HepG2 (cell line): Measurements from ENCODE around the gene FN1. TPM values are rescaled to one million over a fixed set of nuclear protein-coding genes. Genes with fewer than 3 reads are reported as not detected.

Source experiments
- AKAP8 ChIP-seq: sonication (generic); formaldehyde crosslinking; IDR thresholded peaks from 2 replicates; pipeline ENCODE4 v1.5.1; 2020; ENCODE audit warnings: mild to moderate bottlenecking, missing genetic modification reagents
- CEBPG ChIP-seq: IDR thresholded peaks from 2 replicates; pipeline ENCODE4 v1.6.1; 2016
- DR1 ChIP-seq: sonication (generic); formaldehyde crosslinking; IDR thresholded peaks from 2 replicates; pipeline ENCODE4 v1.8.0; 2021; ENCODE audit warnings: mild to moderate bottlenecking, missing genetic modification reagents, inconsistent platforms
- FOXA3 ChIP-seq: IDR thresholded peaks from 2 replicates; pipeline ENCODE4 v1.6.1; 2016; ENCODE audit warnings: missing genetic modification reagents, missing compliant biosample characterization
- GATAD2A ChIP-seq: IDR thresholded peaks from 2 replicates; pipeline ENCODE4 v1.6.1; 2016
- MEIS1 ChIP-seq: sonication (generic); formaldehyde crosslinking; IDR thresholded peaks from 2 replicates; pipeline ENCODE4 v1.9.0; 2021; ENCODE audit warnings: mild to moderate bottlenecking, missing genetic modification reagents, moderate library complexity, borderline replicate concordance
- ONECUT2 ChIP-seq: sonication (generic); formaldehyde crosslinking; IDR thresholded peaks from 2 replicates; pipeline ENCODE4 v1.4.0; 2020; ENCODE audit warnings: missing genetic modification reagents
- PCBP1 ChIP-seq: fragments of 200-400 bp; formaldehyde crosslinking; IDR thresholded peaks from 2 replicates; pipeline ENCODE4 v1.6.1; 2017; ENCODE audit warnings: mild to moderate bottlenecking, low read depth, low read length, borderline replicate concordance
- POLR2AphosphoS2 ChIP-seq: IDR thresholded peaks from 2 replicates; pipeline ENCODE4 v1.6.1; 2011; ENCODE audit warnings: low read depth, low read length, improper control_type of control experiment
- RXRB ChIP-seq: IDR thresholded peaks from 2 replicates; pipeline ENCODE4 v1.6.1; 2016; ENCODE audit warnings: borderline replicate concordance, missing genetic modification reagents, missing compliant biosample characterization
- SALL2 ChIP-seq: sonication (generic); formaldehyde crosslinking; IDR thresholded peaks from 2 replicates; pipeline ENCODE4 v1.8.1; 2023; ENCODE audit warnings: mild to moderate bottlenecking, missing genetic modification reagents, inconsistent platforms
- TAF1 ChIP-seq: sonication (generic); formaldehyde crosslinking; IDR thresholded peaks from 2 replicates; pipeline ENCODE4 v1.4.0; 2020; ENCODE audit warnings: missing genetic modification reagents
- TBP ChIP-seq: sonication (generic); formaldehyde crosslinking; IDR thresholded peaks from 2 replicates; pipeline ENCODE4 v1.5.0; 2020; ENCODE audit warnings: missing genetic modification reagents
- TCF7 ChIP-seq: sonication (generic); IDR thresholded peaks from 2 replicates; pipeline ENCODE4 v1.6.1; 2016; ENCODE audit warnings: antibody characterized with exemption, low read depth
- ZFP90 ChIP-seq: sonication (generic); formaldehyde crosslinking; IDR thresholded peaks from 2 replicates; pipeline ENCODE4 v1.8.0; 2022; ENCODE audit warnings: missing genetic modification reagents, mild to moderate bottlenecking, inconsistent platforms, borderline replicate concordance
- ZKSCAN8 ChIP-seq: IDR thresholded peaks from 2 replicates; pipeline ENCODE4 v1.6.1; 2016; ENCODE audit warnings: borderline replicate concordance, missing genetic modification reagents, missing compliant biosample characterization
- ZNF431 ChIP-seq: sonication (generic); formaldehyde crosslinking; IDR thresholded peaks from 2 replicates; pipeline ENCODE4 v1.9.0; 2022; ENCODE audit warnings: missing genetic modification reagents, low read depth, mild to moderate bottlenecking, borderline replicate concordance
- ZNF777 ChIP-seq: sonication (generic); formaldehyde crosslinking; IDR thresholded peaks from 2 replicates; pipeline ENCODE4 v1.4.0; 2020; ENCODE audit warnings: missing genetic modification reagents
- ZNF841 ChIP-seq: sonication (generic); formaldehyde crosslinking; IDR thresholded peaks from 2 replicates; pipeline ENCODE4 v1.8.1; 2023; ENCODE audit warnings: missing genetic modification reagents, borderline replicate concordance
- polyA plus RNA-seq, 8 experiments: library from polyadenylated mRNA; depleted of rRNA in 3 of 8; stranded (reverse) in 7 of 8; unstranded in 1 of 8; fragments of >200 nt; fragmentation: Illumina TruSeq in 4 of 8; extraction: Trizol in 4 of 8; gene quantifications; 2 replicates each; pipeline versions ENCODE4 v1.2.1 to v1.2.3, GENCODE V29; 2011 to 2016; ENCODE audit warnings: low read depth in 4 of 8, missing spikeins in 1 of 8, mixed read lengths in 1 of 8; ENCODE audit not compliant: insufficient read depth in 1 of 8
- total RNA-seq, 5 experiments: library from RNA; depleted of rRNA; stranded (reverse); fragments of >200 nt; fragmentation: Illumina TruSeq; extraction: Trizol; gene quantifications; 2 replicates each; pipeline ENCODE4 v1.2.3, GENCODE V29; 2016; ENCODE audit warnings: low read depth in 1 of 5
- TF ChIP-seq, protein P1 (sequence below): sonication (generic); formaldehyde crosslinking; IDR thresholded peaks from 2 replicates; pipeline ENCODE4 v1.5.1; 2020; ENCODE audit warnings: missing genetic modification reagents, mild to moderate bottlenecking, borderline replicate concordance
- TF ChIP-seq, protein P2 (sequence below): IDR thresholded peaks from 2 replicates; pipeline ENCODE4 v1.6.1; 2012; ENCODE audit warnings: inconsistent platforms
- TF ChIP-seq, protein P3 (sequence below): sonication (generic); formaldehyde crosslinking; IDR thresholded peaks from 2 replicates; pipeline ENCODE4 v1.4.0; 2020; ENCODE audit warnings: mild to moderate bottlenecking, missing genetic modification reagents
- TF ChIP-seq, protein P4 (sequence below): sonication (generic); formaldehyde crosslinking; IDR thresholded peaks from 2 replicates; pipeline ENCODE4 v1.4.0; 2020; ENCODE audit warnings: mild to moderate bottlenecking, low read depth, missing genetic modification reagents
- TF ChIP-seq, protein P5 (sequence below): sonication (generic); formaldehyde crosslinking; IDR thresholded peaks from 2 replicates; pipeline ENCODE4 v1.4.0; 2020; ENCODE audit warnings: missing genetic modification reagents
- TF ChIP-seq, protein P6 (sequence below): sonication (generic); formaldehyde crosslinking; IDR thresholded peaks from 2 replicates; pipeline ENCODE4 v1.8.0; 2022; ENCODE audit warnings: mild to moderate bottlenecking, missing genetic modification reagents, moderate library complexity

FN1 gene
- total and polyA plus RNA-seq, 2 of the 13 experiments (the other 11 are each of a cell fraction or from before 2014, with no cell fraction given): 1,847 to 6,471 TPM

DNA sequence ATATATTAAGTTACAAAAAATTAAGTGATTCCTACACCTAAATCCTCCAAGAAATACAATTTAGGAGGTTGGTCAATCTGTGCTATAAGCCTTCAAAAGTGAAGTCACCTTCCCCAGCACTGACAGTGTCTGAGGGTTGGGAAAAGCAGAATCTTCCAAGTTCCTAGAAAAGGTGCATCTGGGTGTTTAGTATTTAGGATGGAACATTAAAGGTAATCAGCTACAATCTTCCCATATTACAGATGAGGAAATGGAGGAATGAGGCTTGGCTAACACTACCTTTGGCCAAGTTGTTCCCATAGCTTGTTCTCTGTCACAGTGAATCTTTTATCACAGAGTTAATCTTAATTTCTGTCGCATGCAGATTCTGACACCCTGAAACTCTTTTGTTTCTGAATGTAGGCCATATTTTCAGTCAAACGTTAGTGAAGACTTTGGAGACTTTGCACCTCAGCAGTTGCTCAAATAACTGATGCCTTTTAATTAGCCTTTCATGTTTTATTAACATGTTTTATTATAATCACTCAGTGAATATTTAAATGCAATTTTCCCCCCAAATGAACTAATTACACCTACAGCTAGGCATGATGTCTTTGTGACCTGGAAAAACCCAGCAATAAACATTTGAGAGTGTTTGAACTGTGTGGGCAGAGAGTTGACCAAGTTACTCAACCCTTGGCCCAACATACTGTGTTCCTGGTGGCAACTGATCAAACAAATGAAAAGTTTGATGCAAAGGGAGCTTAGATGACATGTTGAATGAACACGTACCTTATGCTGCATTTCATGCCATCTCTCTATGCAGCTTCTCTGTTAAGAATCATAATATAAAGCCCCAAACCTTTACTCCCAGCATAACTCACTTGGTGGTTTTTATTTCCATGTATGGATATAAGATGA is 17.6 kb downstream of the FN1 start (continued):
- TF ChIP-seq, protein P1, sequence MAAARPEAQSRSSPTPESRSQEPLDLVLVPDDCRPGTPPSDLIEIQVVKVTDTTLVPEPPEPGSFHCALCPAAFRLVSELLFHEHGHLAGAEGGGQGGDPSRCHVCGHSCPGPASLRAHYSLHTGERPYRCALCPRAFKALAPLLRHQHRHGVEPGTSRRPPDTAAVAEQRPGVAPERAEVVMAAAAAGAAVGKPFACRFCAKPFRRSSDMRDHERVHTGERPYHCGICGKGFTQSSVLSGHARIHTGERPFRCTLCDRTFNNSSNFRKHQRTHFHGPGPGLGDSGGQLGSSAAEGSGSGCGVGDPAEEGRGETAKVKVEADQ: no peak
- TF ChIP-seq ZNF777 (CRISPR knock-in tag) (no peak), ONECUT2 (CRISPR knock-in tag) (no peak), TAF1 (CRISPR knock-in tag) (no peak), PCBP1 (no peak), MEIS1 (no peak), AKAP8 (CRISPR knock-in tag) (no peak), SALL2 (no peak), ZNF431 (0 out of 2 replicates have a peak, but pooled peaks have one; percentile 19), ZNF841 (CRISPR knock-in tag) (0 out of 2 replicates have a peak, but pooled peaks have one; percentile 49), RXRB (CRISPR knock-in tag) (peak; percentile 94), TCF7 (peak; percentile 80), TBP (CRISPR knock-in tag) (no peak), CEBPG (CRISPR knock-in tag) (peak; percentile 85), DR1 (CRISPR knock-in tag) (no peak), POLR2AphosphoS2 (peak; percentile 64; the same call in 1 of the 2 replicates), ZKSCAN8 (CRISPR knock-in tag) (peak; percentile 28; the same call in 1 of the 2 replicates), FOXA3 (peak; percentile 85), ZFP90 (CRISPR knock-in tag) (no peak), GATAD2A (CRISPR knock-in tag) (peak; percentile 96)
- TF ChIP-seq, protein P2, sequence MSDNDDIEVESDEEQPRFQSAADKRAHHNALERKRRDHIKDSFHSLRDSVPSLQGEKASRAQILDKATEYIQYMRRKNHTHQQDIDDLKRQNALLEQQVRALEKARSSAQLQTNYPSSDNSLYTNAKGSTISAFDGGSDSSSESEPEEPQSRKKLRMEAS: 0 out of 2 replicates have a peak, but pooled peaks have one; percentile 21
- TF ChIP-seq, protein P3, sequence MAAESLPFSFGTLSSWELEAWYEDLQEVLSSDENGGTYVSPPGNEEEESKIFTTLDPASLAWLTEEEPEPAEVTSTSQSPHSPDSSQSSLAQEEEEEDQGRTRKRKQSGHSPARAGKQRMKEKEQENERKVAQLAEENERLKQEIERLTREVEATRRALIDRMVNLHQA: no peak
- TF ChIP-seq, protein P4, sequence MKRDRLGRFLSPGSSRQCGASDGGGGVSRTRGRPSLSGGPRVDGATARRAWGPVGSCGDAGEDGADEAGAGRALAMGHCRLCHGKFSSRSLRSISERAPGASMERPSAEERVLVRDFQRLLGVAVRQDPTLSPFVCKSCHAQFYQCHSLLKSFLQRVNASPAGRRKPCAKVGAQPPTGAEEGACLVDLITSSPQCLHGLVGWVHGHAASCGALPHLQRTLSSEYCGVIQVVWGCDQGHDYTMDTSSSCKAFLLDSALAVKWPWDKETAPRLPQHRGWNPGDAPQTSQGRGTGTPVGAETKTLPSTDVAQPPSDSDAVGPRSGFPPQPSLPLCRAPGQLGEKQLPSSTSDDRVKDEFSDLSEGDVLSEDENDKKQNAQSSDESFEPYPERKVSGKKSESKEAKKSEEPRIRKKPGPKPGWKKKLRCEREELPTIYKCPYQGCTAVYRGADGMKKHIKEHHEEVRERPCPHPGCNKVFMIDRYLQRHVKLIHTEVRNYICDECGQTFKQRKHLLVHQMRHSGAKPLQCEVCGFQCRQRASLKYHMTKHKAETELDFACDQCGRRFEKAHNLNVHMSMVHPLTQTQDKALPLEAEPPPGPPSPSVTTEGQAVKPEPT: no peak
- TF ChIP-seq, protein P5, sequence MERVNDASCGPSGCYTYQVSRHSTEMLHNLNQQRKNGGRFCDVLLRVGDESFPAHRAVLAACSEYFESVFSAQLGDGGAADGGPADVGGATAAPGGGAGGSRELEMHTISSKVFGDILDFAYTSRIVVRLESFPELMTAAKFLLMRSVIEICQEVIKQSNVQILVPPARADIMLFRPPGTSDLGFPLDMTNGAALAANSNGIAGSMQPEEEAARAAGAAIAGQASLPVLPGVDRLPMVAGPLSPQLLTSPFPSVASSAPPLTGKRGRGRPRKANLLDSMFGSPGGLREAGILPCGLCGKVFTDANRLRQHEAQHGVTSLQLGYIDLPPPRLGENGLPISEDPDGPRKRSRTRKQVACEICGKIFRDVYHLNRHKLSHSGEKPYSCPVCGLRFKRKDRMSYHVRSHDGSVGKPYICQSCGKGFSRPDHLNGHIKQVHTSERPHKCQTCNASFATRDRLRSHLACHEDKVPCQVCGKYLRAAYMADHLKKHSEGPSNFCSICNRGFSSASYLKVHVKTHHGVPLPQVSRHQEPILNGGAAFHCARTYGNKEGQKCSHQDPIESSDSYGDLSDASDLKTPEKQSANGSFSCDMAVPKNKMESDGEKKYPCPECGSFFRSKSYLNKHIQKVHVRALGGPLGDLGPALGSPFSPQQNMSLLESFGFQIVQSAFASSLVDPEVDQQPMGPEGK: peak; percentile 41
- TF ChIP-seq, protein P6, sequence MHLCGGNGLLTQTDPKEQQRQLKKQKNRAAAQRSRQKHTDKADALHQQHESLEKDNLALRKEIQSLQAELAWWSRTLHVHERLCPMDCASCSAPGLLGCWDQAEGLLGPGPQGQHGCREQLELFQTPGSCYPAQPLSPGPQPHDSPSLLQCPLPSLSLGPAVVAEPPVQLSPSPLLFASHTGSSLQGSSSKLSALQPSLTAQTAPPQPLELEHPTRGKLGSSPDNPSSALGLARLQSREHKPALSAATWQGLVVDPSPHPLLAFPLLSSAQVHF (CRISPR knock-in tag): no peak
